Right renal pelvis (tissue), 4 donors: ENCODE measurements around the gene MAST2. TPM values are rescaled to one million over a fixed set of nuclear protein-coding genes. Genes with fewer than 3 reads are reported as not detected.
"Not testable (repeated sequence)": the region's sequence is repeated elsewhere in the genome, so short reads cannot be mapped to it uniquely, and the experiment has no call there.

ENCODE experiments used
- DNase-seq, 4 donors: peaks; one replicate each; pipeline ENCODE4 v3.0.0-alpha.2; 2013; ENCODE audit warnings: low read depth in 4 of 4, low spot score in 3 of 4, missing footprints in 1 of 4
- polyA plus RNA-seq, 4 donors: library from polyadenylated mRNA; unstranded; fragments of 120-200 nt; gene quantifications; one replicate each; pipeline ENCODE4 v1.2.1, GENCODE V29; 2013; ENCODE audit not compliant: insufficient read length in 4 of 4

Gene MAST2
- polyA plus RNA-seq, 4 donors = 31.6 to 31.9 (median 31.7) TPM

DNA sequence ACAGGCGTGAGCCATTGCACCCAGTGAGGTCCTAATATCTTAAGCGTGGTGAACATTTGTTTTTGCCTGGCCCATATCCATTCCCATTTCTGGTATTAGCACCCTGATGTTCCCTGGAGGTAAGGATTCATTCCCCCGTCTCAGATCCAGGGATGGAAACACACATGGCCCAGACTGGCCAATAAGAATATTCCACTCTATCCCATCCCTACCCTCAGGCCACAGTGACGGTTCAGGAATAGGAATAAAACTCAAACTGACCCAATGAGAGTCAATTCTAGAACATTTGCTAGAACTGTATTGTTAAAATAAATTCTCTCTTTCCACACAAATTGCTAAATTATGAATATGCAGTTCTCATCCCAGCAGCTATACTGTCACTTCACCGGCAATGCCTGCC is 252.9 kb downstream of the MAST2 start:
- DNase-seq = no peak

DNA sequence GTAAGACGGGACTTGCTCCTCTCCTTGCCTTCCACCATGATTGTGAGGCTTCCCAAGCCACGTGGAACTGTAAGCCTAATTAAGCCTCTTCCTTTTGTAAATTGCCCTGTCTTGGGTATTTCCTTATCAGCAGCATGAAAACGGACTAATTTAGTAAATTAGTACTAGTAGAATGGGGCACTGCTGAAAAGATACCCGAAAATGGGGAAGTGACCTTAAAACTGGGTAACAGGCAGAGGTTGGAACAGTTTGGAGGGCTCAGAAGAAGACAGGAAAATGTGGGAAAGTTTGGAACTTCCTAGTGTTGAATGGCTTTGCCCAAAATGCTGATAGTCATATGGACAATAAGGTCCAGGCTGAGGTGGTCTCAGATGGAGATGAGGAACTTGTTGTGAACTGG is 253.8 kb downstream of the MAST2 start:
- DNase-seq = not testable (repeated sequence)

DNA sequence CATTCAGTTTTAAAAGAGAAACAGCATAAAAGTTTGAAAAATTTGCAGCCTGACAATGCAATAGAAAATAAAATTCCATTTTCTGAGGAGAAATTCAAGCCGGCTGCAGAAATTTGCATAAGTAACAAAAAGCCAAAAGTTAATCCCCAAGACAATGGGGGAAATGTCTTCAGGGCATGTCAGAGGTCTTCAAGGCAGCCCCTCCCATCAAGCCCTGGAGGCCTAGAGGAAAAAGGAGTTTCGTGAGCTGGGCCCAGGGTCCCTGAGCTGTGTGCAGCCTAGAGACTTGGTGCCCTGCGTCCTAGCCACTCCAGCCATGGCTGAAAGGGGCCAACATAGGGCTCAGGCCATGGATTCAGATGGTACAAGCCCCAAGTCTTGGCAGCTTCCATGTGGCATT is 254.4 kb downstream of the MAST2 start:
- DNase-seq = no peak

DNA sequence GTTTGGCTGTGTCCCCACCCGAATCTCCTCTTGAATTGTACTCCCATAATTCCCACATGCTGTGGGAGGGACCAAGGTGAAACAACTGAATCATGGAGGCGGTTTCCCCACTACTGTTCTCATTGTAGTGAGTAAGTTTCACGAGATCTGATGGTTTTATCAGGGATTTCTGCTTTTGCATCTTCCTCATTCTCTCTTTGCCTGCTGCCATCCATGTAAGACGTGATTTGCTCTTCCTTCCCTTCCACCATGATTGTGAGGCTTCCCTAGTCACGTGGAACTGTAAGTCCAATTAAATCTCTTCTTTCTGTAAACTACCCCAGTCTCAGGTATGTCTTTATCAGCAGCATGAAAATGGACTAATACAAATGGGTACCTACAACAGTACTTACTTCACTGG is 255.5 kb downstream of the MAST2 start:
- DNase-seq = no peak

DNA sequence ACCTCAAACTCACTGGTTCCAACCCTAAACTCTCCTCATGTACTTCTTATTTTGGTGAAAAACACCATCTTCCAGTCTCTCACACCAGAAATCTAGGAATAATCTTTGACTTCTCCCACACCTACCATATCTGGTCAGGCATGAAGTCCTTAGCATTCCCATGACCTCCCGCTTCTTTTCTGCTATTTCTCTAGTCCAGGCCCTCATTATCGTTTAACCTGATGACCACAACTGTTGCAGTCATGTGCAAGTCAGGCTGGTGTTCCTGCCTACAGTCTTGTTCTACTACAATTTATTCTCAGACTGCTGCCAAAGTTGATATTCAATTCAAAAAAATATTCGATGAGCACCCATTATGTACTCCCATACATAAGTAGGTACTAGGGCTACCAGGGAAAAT is 257.7 kb downstream of the MAST2 start:
- no peak for DNase-seq

DNA sequence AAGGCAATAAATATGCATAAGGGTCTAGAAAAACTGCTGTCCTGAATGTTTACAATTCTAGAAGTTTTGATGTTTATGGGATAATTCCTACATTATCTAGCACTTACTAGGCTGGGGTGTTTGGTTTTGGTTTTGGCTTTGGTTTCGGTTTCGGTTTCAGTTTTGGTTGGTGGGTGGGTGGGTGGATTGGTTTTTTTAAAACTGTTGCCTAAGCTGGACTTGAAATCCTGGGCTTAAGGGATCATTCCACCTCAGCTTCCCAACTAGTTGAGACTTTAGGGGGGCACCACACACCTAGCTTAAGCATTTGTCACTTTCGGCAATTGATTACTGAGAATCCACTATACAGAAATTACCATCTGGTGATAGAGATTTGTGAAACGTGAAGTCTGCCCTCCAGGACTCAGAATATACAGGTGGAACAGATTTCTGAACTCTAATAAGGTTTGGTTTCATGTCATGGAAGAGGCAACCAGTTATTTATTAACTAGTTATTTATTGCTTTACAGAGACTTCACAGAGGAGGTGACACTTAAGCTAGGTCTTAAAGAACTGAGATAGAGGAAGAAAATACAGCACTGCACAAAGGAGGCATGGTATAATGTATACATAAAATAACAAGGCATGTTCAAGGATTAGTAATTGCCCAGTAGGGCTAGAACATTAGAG is 259.4 kb downstream of the MAST2 start:
- no peak for DNase-seq

DNA sequence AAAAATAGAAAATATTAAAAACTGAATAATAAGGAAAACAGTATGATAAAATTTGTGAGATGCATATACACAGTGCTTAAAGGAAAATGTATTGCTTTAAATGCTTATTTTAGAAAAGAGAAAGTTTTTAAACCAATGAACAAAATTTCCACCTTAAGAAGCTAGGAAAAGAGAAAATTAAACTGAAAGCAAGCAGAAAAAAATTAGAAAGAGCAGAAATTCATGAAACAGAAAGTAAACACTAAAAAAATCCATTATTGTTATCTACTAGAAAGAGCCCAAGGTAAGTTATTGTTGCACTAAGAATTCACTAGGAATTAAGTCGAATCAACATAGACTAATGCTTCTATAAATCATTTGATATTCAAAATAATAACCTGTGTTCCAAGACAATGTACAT is 261.3 kb downstream of the MAST2 start:
- no peak for DNase-seq

DNA sequence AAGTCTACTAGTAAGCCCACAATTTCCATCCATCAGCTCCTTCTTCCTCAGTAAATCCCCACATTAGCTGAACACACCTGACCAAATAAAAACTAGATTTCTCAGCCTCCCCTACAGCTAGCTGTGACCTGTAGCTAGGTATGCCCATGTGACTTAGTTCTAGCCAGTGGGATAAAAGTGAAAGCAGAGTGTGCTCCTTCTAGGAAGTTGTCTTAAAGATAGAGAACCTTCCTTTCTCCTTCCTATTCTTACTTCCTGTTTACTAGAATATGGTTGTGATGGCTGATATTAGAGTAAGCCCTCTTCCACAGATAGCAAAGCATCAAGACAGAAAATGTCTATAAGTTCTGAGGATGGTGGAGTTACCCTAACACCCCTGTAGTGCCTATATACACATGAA is 262.0 kb downstream of the MAST2 start:
- no peak for DNase-seq

DNA sequence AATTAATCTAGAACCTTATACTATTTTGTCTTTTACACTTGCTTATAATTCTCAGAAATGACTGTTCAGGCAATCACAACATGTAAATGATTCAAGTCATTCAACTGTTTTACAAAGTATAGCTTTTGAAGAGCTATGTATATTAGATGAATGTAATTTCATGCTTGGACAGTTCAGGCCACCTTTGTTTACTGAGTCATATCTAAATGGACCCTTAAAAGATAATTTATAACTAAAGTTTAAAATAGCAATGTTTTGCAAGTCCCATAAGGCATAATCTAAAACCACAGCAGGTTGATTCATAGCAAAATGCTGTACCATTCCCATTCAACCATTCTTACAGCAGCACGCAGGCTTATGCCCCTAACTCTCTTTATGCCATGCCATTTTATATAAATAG is 264.2 kb downstream of the MAST2 start:
- no peak for DNase-seq

DNA sequence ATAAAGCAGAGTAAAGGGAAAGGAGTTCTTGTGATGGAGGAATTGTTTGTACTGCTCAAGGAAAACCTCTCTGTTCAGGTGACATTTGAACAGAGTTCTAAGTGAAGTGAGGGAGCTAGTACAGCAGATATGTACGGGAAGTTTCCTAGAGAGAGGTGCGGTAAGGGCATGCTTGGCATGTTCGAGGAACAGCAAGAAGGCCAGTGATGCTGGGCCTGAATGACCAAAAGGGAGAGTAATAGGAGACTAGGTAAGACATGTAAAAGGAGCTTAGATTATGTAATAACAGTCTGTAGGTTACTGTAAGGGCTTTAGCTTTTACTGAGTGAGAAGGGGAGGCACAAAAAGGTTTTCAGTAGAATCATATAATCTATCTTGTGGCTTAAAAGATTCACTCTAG is 265.1 kb downstream of the MAST2 start:
- DNase-seq = no peak

DNA sequence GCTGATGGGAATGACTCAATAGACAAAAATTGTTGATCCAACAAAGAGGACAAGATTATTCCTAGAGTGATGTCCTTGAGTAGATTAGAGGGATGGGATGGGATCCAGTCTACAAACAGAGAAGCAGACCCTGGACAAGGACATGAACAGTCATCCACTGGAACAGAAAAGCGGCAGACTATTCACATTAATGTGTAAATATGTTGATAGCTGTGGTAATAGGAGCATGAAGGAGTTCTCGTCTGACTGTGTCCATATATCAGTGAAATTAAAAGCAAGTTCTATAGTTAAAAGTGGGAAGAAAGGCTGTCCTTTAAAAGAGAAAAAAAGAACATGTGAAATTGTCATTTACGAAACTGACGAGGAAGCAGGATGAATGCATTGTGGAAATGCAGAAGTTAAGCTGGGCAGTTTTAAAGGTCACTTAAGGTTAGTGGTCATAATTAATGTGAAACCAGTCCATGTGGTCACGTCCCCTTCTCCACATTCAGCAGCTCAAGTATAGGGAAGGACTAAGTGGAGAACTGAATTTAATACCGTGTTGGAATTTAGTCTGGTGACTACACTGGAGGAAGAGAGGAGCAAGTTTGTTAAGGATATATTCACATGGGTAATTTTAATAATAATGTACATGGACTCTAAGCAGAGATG is 266.9 kb downstream of the MAST2 start:
- no peak for DNase-seq

DNA sequence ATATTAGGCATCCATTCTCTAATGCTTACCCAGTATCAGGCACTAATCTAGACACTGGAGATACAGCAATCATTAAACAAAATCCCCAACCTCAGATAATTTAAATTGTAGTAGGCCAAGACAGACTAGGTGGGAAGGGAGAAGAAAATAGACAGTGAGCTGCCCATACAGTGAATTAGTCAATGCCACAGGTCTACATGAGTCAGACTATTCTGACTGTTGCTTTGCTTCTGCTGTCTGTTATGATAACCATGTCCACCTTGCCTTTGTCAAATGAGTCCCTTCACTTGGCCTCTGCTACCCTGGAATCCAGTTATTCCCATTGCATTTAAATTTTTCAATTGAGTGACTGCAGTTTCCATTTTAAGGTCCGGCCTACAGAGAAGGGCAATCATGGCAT is 269.6 kb downstream of the MAST2 start:
- DNase-seq = no peak

DNA sequence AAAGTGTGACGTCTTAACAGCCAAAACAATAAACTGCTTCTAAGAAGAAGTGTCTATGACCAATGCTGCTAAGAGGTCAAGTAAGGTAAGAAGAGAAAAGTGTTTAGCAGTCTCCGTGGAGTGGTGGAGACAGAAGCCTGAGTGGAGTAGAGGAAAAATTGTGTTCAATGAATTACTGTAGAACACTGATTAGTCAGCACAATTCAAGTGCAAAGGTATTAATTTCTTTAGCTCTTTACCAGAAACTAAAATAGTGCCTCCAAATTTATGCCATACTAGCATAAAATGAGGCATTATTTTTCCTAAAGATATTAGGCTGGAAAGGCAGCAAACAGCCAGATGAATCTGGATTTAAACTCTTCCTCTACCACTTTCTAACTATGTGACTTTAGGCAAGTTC is 272.9 kb downstream of the MAST2 start:
- no peak for DNase-seq

DNA sequence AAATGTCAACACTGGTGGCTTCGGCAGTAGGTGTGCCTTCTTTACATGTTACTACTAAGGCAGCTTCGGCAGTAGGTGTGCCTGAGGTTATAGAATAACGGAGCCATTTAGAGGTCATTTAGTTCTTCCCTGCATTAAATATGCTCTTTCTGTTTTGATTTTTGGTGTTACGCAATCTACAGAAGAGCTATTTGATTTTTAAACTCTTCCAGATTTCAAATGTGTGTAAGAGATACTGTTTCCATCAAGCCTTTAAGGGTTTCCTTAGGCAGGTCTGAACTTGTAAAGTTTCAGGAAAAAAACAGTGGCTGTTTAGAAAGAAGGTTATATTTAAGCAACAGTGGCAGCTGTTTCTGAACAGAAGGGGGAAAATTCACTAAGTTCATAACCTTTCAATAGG is 274.2 kb downstream of the MAST2 start:
- no peak for DNase-seq

DNA sequence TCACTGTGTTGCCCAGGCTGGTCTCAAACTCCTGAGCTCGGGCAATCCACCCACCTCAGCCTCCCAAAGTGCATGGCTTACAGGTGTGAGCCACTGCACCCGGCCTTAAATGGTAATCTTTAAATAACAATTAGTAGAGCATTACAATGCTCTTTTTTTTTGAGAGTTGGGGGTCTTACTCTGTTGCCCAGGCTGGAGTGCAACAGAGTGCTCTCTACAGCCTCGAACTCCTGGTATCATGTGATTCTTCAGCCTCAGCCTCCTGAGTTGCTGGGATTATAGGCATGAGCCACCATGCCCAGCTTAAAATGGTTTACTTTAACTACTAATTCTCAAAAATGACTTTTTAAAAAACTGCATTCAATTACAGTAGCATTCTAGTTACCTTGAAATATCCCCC is 276.8 kb downstream of the MAST2 start:
- no peak for DNase-seq

DNA sequence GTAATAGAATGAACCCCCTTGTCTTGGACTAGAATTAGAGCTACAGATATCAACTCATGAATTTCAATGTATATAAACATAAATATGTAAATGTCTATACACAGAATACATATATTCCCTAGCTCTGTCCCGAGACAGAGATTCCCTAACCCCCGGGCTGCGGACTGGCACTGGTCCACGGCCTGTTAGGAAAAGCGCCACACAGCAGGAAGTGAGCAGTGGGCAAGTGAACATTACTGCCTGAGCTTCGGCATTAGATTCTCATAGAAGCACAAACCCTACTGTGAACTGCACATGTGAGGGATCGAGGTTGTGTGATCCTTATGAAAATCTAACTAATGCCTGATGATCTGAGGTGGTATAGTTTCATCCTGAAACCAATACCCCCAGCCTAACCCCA is 277.8 kb downstream of the MAST2 start:
- no peak for DNase-seq

DNA sequence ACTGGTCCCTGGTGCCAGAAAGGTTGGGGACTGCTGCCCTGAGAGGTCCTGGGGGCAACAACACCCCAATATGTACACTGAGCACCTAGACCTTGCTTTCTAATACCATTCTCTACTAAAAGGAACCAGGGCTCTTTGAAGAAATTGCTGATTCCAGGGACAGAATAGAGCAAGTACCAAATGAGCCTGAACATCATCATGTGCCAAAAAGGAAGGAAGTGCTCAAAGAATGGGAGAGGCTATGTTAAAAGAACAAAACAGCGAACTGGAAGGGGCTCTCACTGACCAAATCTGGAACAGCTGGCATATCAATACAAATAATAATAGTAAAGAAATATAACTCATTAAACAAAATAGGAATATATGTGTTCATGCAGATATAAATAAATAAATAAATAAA is 278.2 kb downstream of the MAST2 start:
- no peak for DNase-seq

DNA sequence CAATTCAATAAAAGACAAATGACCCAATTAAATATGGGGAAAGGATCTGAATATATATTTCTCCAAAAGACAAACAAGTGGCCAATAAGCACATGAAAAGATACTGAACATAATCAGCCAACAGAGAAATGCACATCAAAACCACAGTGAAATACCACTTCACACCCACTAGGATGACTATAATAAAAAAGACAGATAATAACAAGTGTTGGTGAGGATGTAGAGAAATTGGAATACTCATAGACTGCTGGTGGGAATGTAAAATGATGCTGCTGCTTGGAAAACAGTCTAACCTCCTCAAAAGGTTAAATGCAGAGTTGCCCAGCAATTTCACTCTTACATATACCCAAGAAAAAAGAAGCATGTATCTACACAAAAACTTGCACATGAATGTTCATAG is 280.2 kb downstream of the MAST2 start:
- DNase-seq = no peak

DNA sequence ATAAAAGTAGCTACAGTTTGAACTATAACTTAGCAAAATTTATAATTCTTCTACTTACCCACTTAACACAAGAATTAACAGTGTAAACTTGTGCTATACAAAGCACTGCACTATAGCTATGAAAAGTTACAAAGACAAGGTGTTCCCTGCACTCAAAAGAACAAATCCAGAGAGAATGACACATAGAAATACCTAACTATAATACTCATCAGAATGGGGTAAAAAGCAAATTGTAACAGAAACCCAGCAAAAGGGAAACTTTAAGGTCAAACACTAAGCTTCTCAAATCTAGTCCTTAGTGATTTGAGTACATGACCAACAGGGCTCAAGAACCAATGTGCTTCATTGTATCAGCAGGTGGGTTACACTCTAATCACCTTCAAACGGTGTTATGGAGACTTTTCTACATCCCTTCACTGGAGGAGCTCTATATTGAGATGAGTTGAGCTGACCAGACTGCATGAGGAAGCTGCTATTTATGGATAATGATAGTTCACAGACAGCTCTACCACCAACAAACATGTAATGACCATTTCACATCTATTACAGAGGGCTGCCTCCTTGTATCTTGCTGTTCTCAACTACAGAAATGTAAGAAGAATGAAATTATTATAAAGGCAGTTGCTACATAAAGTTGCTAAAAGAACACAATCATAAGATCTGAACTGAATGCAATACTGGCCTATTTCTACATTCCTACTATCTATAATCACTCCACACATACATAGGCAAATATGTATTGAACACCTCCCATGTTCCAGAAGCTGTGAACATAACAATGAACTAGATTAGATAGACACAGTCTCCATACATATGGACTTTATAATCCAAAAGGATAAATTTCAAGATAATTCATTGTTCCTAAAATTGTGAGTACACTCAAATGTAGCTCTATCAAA is 281.4 kb downstream of the MAST2 start:
- no peak for DNase-seq
